Loucy (cell line): ENCODE measurements around the gene ST14.

Source experiments
- EZH2phosphoT487 ChIP-seq: fragments of 200-600 bp; IDR thresholded peaks from 2 replicates; pipeline ENCODE4 v1.6.1; 2018; ENCODE audit warnings: antibody characterized with exemption, mild to moderate bottlenecking, moderate library complexity, borderline replicate concordance
- TF ChIP-seq, protein P1 (sequence below): fragments of 200-600 bp; sonication (generic); conservative IDR thresholded peaks from 2 replicates; pipeline ENCODE4 v1.5.1; 2014; ENCODE audit warnings: mild to moderate bottlenecking, antibody characterized with exemption, low read length

- TF ChIP-seq, protein P1, sequence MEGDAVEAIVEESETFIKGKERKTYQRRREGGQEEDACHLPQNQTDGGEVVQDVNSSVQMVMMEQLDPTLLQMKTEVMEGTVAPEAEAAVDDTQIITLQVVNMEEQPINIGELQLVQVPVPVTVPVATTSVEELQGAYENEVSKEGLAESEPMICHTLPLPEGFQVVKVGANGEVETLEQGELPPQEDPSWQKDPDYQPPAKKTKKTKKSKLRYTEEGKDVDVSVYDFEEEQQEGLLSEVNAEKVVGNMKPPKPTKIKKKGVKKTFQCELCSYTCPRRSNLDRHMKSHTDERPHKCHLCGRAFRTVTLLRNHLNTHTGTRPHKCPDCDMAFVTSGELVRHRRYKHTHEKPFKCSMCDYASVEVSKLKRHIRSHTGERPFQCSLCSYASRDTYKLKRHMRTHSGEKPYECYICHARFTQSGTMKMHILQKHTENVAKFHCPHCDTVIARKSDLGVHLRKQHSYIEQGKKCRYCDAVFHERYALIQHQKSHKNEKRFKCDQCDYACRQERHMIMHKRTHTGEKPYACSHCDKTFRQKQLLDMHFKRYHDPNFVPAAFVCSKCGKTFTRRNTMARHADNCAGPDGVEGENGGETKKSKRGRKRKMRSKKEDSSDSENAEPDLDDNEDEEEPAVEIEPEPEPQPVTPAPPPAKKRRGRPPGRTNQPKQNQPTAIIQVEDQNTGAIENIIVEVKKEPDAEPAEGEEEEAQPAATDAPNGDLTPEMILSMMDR = peak; percentile 35
- no peak for TF ChIP-seq EZH2phosphoT487
Measured at GRCh38 chr11:130241713-130242112, 82.1 kb downstream of the ST14 start.
